Parathyroid adenoma (tissue), 2 donors: ENCODE measurements around the gene HIP1.
"Not testable (repeated sequence)": the region's sequence is repeated elsewhere in the genome, so short reads cannot be mapped to it uniquely, and the experiment has no call there.

ENCODE experiments used
- H2AFZ ChIP-seq: fragments of 300-600 bp; sonication (generic); one replicate; pipeline ENCODE4 v1.7.0; 2017; ENCODE audit warnings: antibody characterized with exemption, mild to moderate bottlenecking
- H3K27ac ChIP-seq: fragments of 300-600 bp; sonication (generic); one replicate; pipeline ENCODE4 v1.7.0; 2017
- H3K27me3 ChIP-seq: fragments of 300-600 bp; sonication (generic); one replicate; pipeline ENCODE4 v1.7.0; 2017; ENCODE audit warnings: low read length; ENCODE audit not compliant: control insufficient read depth, insufficient read depth
- H3K36me3 ChIP-seq: fragments of 300-600 bp; sonication (generic); one replicate; pipeline ENCODE4 v1.7.0; 2017; ENCODE audit warnings: low read length; ENCODE audit not compliant: control insufficient read depth, insufficient read depth
- H3K4me1 ChIP-seq: fragments of 300-600 bp; sonication (generic); one replicate; pipeline ENCODE4 v1.7.0; 2017; ENCODE audit warnings: control low read depth
- H3K4me2 ChIP-seq: fragments of 300-600 bp; sonication (generic); one replicate; pipeline ENCODE4 v1.7.0; 2017; ENCODE audit warnings: low read length
- H3K4me3 ChIP-seq: fragments of 300-600 bp; sonication (generic); one replicate; pipeline ENCODE4 v1.7.0; 2017; ENCODE audit warnings: low read depth, low read length
- H3K79me2 ChIP-seq: fragments of 300-600 bp; sonication (generic); one replicate; pipeline ENCODE4 v1.7.0; 2017; ENCODE audit warnings: control low read depth
- H3K9ac ChIP-seq: fragments of 300-600 bp; sonication (generic); one replicate; pipeline ENCODE4 v1.7.0; 2017; ENCODE audit warnings: mild to moderate bottlenecking
- H3K9me3 ChIP-seq: fragments of 300-600 bp; sonication (generic); one replicate; pipeline ENCODE4 v1.7.0; 2017; ENCODE audit warnings: low read length; ENCODE audit not compliant: control insufficient read depth
- CTCF ChIP-seq: fragments of 300-600 bp; sonication (generic); IDR thresholded peaks from one replicate; pipeline ENCODE4 v1.7.0; 2017; ENCODE audit warnings: antibody characterized with exemption, mild to moderate bottlenecking
- donor health status: primary hyperparathyroidism.

The HIP1 gene

GRCh38 chr7:75601539-75601938 is 137.2 kb downstream of the HIP1 start:
- Histone ChIP-seq H3K79me2 (no peaks in the 10 kb centered on the region), H3K9me3 (no peaks in the 10 kb centered on the region), H2AFZ (no peak overlapping the region), H3K27ac (no peak overlapping the region), H3K4me1 (no peaks in the 10 kb centered on the region), H3K36me3 (no peaks in the 10 kb centered on the region), H3K9ac (no peak overlapping the region), H3K4me3 (no peak overlapping the region), H3K4me2 (no peak overlapping the region), H3K27me3 (no peaks in the 10 kb centered on the region)
- TF ChIP-seq CTCF, result no peak

GRCh38 chr7:75600748-75601147 is 138.0 kb downstream of the HIP1 start:
- not testable (repeated sequence) for H3K27me3 ChIP-seq, H3K4me3 ChIP-seq, H3K27ac ChIP-seq, H2AFZ ChIP-seq, H3K79me2 ChIP-seq, H3K4me1 ChIP-seq, H3K9ac ChIP-seq, H3K4me2 ChIP-seq, H3K9me3 ChIP-seq, H3K36me3 ChIP-seq

GRCh38 chr7:75599244-75599781 is 139.4 kb downstream of the HIP1 start:
- Histone ChIP-seq H3K4me2 (no peak overlapping the region), H3K4me1 (no peaks in the 10 kb centered on the region), H3K9ac (no peak overlapping the region), H3K79me2 (no peaks in the 10 kb centered on the region), H2AFZ (no peak overlapping the region), H3K9me3 (no peaks in the 10 kb centered on the region), H3K36me3 (no peaks in the 10 kb centered on the region), H3K4me3 (no peak overlapping the region), H3K27ac (no peak overlapping the region), H3K27me3 (no peaks in the 10 kb centered on the region)
- no peak for TF ChIP-seq CTCF

- H2AFZ ChIP-seq, result no peak overlapping the region
- TF ChIP-seq CTCF, result no peak
Observed at GRCh38 chr7:75596727-75597614, 141.8 kb downstream of the HIP1 start.

GRCh38 chr7:75595766-75596165 is 143.0 kb downstream of the HIP1 start:
- H3K4me3 ChIP-seq, result no peak overlapping the region
- H3K4me2 ChIP-seq, result no peak overlapping the region
- H3K36me3 ChIP-seq, result no peaks in the 10 kb centered on the region
- H3K9me3 ChIP-seq, result no peaks in the 10 kb centered on the region
- no peak overlapping the region for H2AFZ ChIP-seq
- H3K27ac ChIP-seq, result no peak overlapping the region
- TF ChIP-seq CTCF, result no peak
- no peaks in the 10 kb centered on the region for H3K79me2 ChIP-seq
- H3K4me1 ChIP-seq, result no peaks in the 10 kb centered on the region
- H3K9ac ChIP-seq, result no peak overlapping the region
- no peaks in the 10 kb centered on the region for H3K27me3 ChIP-seq

More at GRCh38 chr7:75596727-75597614, 141.8 kb downstream of the HIP1 start:
- no peaks in the 10 kb centered on the region for H3K79me2 ChIP-seq
- H3K36me3 ChIP-seq, result no peaks in the 10 kb centered on the region
- no peak overlapping the region for H3K27ac ChIP-seq
- no peak overlapping the region for H3K4me3 ChIP-seq
- H3K27me3 ChIP-seq, result no peaks in the 10 kb centered on the region
- no peak overlapping the region for H3K4me2 ChIP-seq
- no peaks in the 10 kb centered on the region for H3K9me3 ChIP-seq
- H3K4me1 ChIP-seq, result no peaks in the 10 kb centered on the region
- H3K9ac ChIP-seq, result no peak overlapping the region

- not testable (repeated sequence) for H3K9ac ChIP-seq, H3K9me3 ChIP-seq, H3K36me3 ChIP-seq, H3K27me3 ChIP-seq, H3K4me3 ChIP-seq, H3K4me2 ChIP-seq, H2AFZ ChIP-seq, H3K27ac ChIP-seq, H3K79me2 ChIP-seq, H3K4me1 ChIP-seq
Observed at GRCh38 chr7:75593500-75594184, 145.1 kb downstream of the HIP1 start.
